GM19025 (cell line): ENCODE results near the gene LTBP1.
"Not testable (repeated sequence)": the region's sequence is repeated elsewhere in the genome, so short reads cannot be mapped to it uniquely, and the experiment has no call there.

ENCODE experiments used
- ATAC-seq: cut with Tn5 transposase; IDR thresholded peaks from one replicate; pipeline ENCODE4 v1.9.1; 2021; ENCODE audit warnings: mild to moderate bottlenecking, low read depth, moderate library complexity; ENCODE audit not compliant: unreplicated experiment

Gene LTBP1

GRCh38 chr2:32946314-32947075 lies at the start of gene LTBP1:
Gene LTBP1, plus strand, starts transcription at chr2:32946953. Its CDS starts 372 bp downstream, at chr2:32947325.
- ATAC-seq: peak; percentile 60

GRCh38 chr2:32900246-32900973 lies 46.3 kb upstream of the LTBP1 start:
- no peak for ATAC-seq

- no peak for ATAC-seq
Measured at GRCh38 chr2:32901313-32901712, 45.4 kb upstream of the LTBP1 start.

- ATAC-seq: no peak
Measured at GRCh38 chr2:32902174-32902573, 44.6 kb upstream of the LTBP1 start.

GRCh38 chr2:32902986-32903385 lies 43.8 kb upstream of the LTBP1 start:
- no peak for ATAC-seq

GRCh38 chr2:32904074-32904473 lies 42.7 kb upstream of the LTBP1 start:
- ATAC-seq: no peak

- no peak for ATAC-seq
Measured at GRCh38 chr2:32904751-32905150, 42.0 kb upstream of the LTBP1 start.

- no peak for ATAC-seq
Measured at GRCh38 chr2:32905270-32905669, 41.5 kb upstream of the LTBP1 start.

GRCh38 chr2:32910883-32911598 lies 35.7 kb upstream of the LTBP1 start:
- peak; percentile 85 for ATAC-seq

GRCh38 chr2:32915694-32916093 lies 31.1 kb upstream of the LTBP1 start:
- ATAC-seq: no peak

- ATAC-seq: no peak
Measured at GRCh38 chr2:32918774-32919173, 28.0 kb upstream of the LTBP1 start.

GRCh38 chr2:32919901-32920300 lies 26.9 kb upstream of the LTBP1 start:
- ATAC-seq: not testable (repeated sequence)

- not testable (repeated sequence) for ATAC-seq
Measured at GRCh38 chr2:32921486-32921885, 25.3 kb upstream of the LTBP1 start.

GRCh38 chr2:32922501-32922900 lies 24.3 kb upstream of the LTBP1 start:
- no peak for ATAC-seq

- ATAC-seq: no peak
Measured at GRCh38 chr2:32923109-32923508, 23.6 kb upstream of the LTBP1 start.

GRCh38 chr2:32925283-32925815 lies 21.4 kb upstream of the LTBP1 start:
- no peak for ATAC-seq

- no peak for ATAC-seq
Measured at GRCh38 chr2:32925976-32926707, 20.6 kb upstream of the LTBP1 start.

GRCh38 chr2:32926708-32927084 lies 20.1 kb upstream of the LTBP1 start:
- no peak for ATAC-seq

GRCh38 chr2:32930436-32930835 lies 16.3 kb upstream of the LTBP1 start:
- ATAC-seq: no peak

GRCh38 chr2:32931519-32931918 lies 15.2 kb upstream of the LTBP1 start:
- ATAC-seq: no peak
